GM12878 (cell line): ENCODE results near the gene INTS14. TPM values are rescaled to one million over a fixed set of nuclear protein-coding genes. Genes with fewer than 3 reads are reported as not detected.

Experiments
- ATAC-seq: fragments of 200-7000 bp; cut with Tn5 transposase; 3 replicates; pipeline ENCODE4 v1.9.1; 2020; ENCODE audit warnings: mild to moderate bottlenecking, moderate library complexity
- BruUV-seq: library from RNA; stranded (reverse); fragments of 400-500 nt; replicated peaks from 2 replicates; lab custom pipeline; 2021; lab: Mats Ljungman, UMichigan
- CTCF ChIA-PET: fragments of 300-600 bp; sonication (Branson Sonifier 250); formaldehyde crosslinking; extraction: SDS; loops from one replicate; lab custom pipeline; 2021; ENCODE audit warnings: inconsistent platforms; lab: Yijun Ruan, JAX
- POLR2A ChIA-PET: fragments of 350-600 bp; formaldehyde crosslinking; extraction: SDS; loops from one replicate; lab custom pipeline; 2021; ENCODE audit warnings: inconsistent platforms; lab: Charles Lee
- RAD21 ChIA-PET: fragments of 300-600 bp; sonication (Branson Sonifier 250); formaldehyde crosslinking; loops from one replicate; lab custom pipeline; 2023; ENCODE audit warnings: antibody characterized with exemption; ENCODE audit not compliant: unreplicated experiment; lab: Charles Lee
- SMC1A ChIA-PET: fragments of 300-600 bp; sonication (Branson Sonifier 250); formaldehyde crosslinking; loops from one replicate; lab custom pipeline; 2023; ENCODE audit not compliant: unreplicated experiment, uncharacterized antibody; lab: Charles Lee
- DNase-seq: peaks from one replicate; pipeline ENCODE4 v3.0.0-alpha.2; 2011; ENCODE audit warnings: low read depth, low spot score
- FAIRE-seq: peaks from 3 replicates; lab custom pipeline; 2011; peaks lifted over from hg19 to GRCh38; lab: Jason Lieb, UNC
- H2AFZ ChIP-seq: 2 replicates; pipeline ENCODE4 v1.6.0; 2011; ENCODE audit warnings: low read depth, low read length, control low read depth; ENCODE audit not compliant: control insufficient read depth
- H3K27ac ChIP-seq: 2 replicates; pipeline ENCODE4 v1.5.1; 2011; ENCODE audit warnings: control low read depth; ENCODE audit not compliant: control insufficient read depth, insufficient read depth
- H3K27me3 ChIP-seq, 2 experiments: replicated peaks in 1 of 2; 2 replicates each; pipeline versions ENCODE4 v1.6.0 to v1.6.1; 2011; ENCODE audit warnings: low read length in 1 of 2; ENCODE audit not compliant: control insufficient read depth in 2 of 2, insufficient read depth in 2 of 2
- H3K36me3 ChIP-seq, 2 experiments: 2 replicates each; pipeline ENCODE4 v1.5.1; 2011; ENCODE audit warnings: low read length in 1 of 2; ENCODE audit not compliant: control insufficient read depth in 2 of 2, insufficient read depth in 2 of 2
- H3K4me1 ChIP-seq: 2 replicates; pipeline ENCODE4 v1.6.1; 2011; ENCODE audit warnings: mild to moderate bottlenecking, low read length, moderate library complexity, mixed read lengths; ENCODE audit not compliant: control insufficient read depth, insufficient read depth
- H3K4me2 ChIP-seq: 2 replicates; pipeline ENCODE4 v1.6.0; 2011; ENCODE audit warnings: control low read depth; ENCODE audit not compliant: control insufficient read depth, insufficient read depth
- H3K4me3 ChIP-seq: fragments of 200-600 bp; sonication (generic); 2 replicates; pipeline ENCODE4 v1.5.1; 2016
- H3K79me2 ChIP-seq: 2 replicates; pipeline ENCODE4 v1.6.0; 2011; ENCODE audit warnings: low read length; ENCODE audit not compliant: control insufficient read depth, insufficient read depth
- H3K9ac ChIP-seq: 2 replicates; pipeline ENCODE4 v1.8.0; 2011; ENCODE audit warnings: low read length, control low read depth, mixed read lengths; ENCODE audit not compliant: control insufficient read depth, insufficient read depth
- H3K9me3 ChIP-seq: replicated peaks from 3 replicates; pipeline ENCODE4 v1.5.1; 2011; ENCODE audit warnings: mild to moderate bottlenecking, low read length; ENCODE audit not compliant: control insufficient read depth, insufficient read depth
- H4K20me1 ChIP-seq: 2 replicates; pipeline ENCODE4 v1.6.0; 2011; ENCODE audit not compliant: control insufficient read depth, insufficient read depth
- E4F1 ChIP-seq: fragments of 450-650 bp; IDR thresholded peaks from 2 replicates; pipeline ENCODE4 v1.6.1; 2018; ENCODE audit warnings: borderline replicate concordance, mild to moderate bottlenecking; ENCODE audit not compliant: partially characterized antibody
- IKZF1 ChIP-seq: fragments of 450-650 bp; conservative IDR thresholded peaks from 2 replicates; pipeline ENCODE4 v1.6.1; 2017; ENCODE audit warnings: antibody characterized with exemption, mild to moderate bottlenecking
- IRF4 ChIP-seq: IDR thresholded peaks from 2 replicates; pipeline ENCODE4 v1.6.1; 2011; ENCODE audit warnings: low read depth, low read length
- MAX ChIP-seq: IDR thresholded peaks from 2 replicates; pipeline ENCODE4 v1.6.1; 2012; ENCODE audit warnings: low read depth, low read length, improper control_type of control experiment
- MXI1 ChIP-seq: fragments of 150-350 bp; IDR thresholded peaks from 2 replicates; pipeline ENCODE4 v1.6.1; 2011; ENCODE audit warnings: low read depth, mild to moderate bottlenecking, inconsistent platforms, low read length, improper control_type of control experiment
- PAX5 ChIP-seq: IDR thresholded peaks from 2 replicates; pipeline ENCODE4 v1.6.1; 2011; ENCODE audit warnings: low read depth, low read length, borderline replicate concordance
- RAD51 ChIP-seq: fragments of 450-650 bp; IDR thresholded peaks from 2 replicates; pipeline ENCODE4 v1.6.1; 2016; ENCODE audit warnings: moderate library complexity, mild to moderate bottlenecking, inconsistent platforms
- TCF3 ChIP-seq: IDR thresholded peaks from 2 replicates; pipeline ENCODE4 v1.6.1; 2012; ENCODE audit warnings: low read depth, mild to moderate bottlenecking, low read length, borderline replicate concordance; ENCODE audit not compliant: insufficient read depth
- TCF7 ChIP-seq: IDR thresholded peaks from 2 replicates; pipeline ENCODE4 v1.6.1; 2014; ENCODE audit warnings: antibody characterized with exemption, borderline replicate concordance
- ZNF217 ChIP-seq: fragments of 450-650 bp; IDR thresholded peaks from 2 replicates; pipeline ENCODE4 v1.6.1; 2017; ENCODE audit warnings: antibody characterized with exemption, mild to moderate bottlenecking
- ZNF622 ChIP-seq: fragments of 450-650 bp; IDR thresholded peaks from 2 replicates; pipeline ENCODE4 v1.6.1; 2017; ENCODE audit warnings: mild to moderate bottlenecking, inconsistent platforms
- WGBS: methylation state at CpG from one replicate; pipeline ENCODE4 v1.1.6; 2016; ENCODE audit warnings: low lambda C conversion rate; ENCODE audit not compliant: insufficient replicate concordance, insufficient coverage; ENCODE audit errors: missing lambda C conversion rate; 5-methylcytosine and 5-hydroxymethylcytosine counted together
- in situ Hi-C: fragments of 300-500 bp; cut with MboI; formaldehyde crosslinking; loops from 9 replicates; pipeline ENCODE4 v1.14.3; 2018; ENCODE audit warnings: mixed read lengths
- intact Hi-C: fragments of 100-400 bp; cut with micrococcal nuclease; formaldehyde crosslinking; loops from one replicate; pipeline ENCODE4 v1.14.2; 2022; ENCODE audit not compliant: unreplicated experiment
- polyA plus RNA-seq, 11 experiments: library from polyadenylated mRNA; depleted of rRNA in 4 of 11; unstranded in 6 of 11; stranded (reverse) in 5 of 11; fragments of >200 nt; fragmentation: Nextera tagmentation in 4 of 11; fragmentation: Illumina TruSeq in 1 of 11; extraction: Ambion mirVana in 4 of 11; extraction: Trizol in 1 of 11; gene quantifications; 1 replicate in 1 of 11; 2 replicates in 10 of 11; pipeline versions ENCODE4 v1.2.1 to v1.2.3, GENCODE V29; 2011 to 2016; ENCODE audit warnings: inconsistent platforms in 2 of 11, missing spikeins in 2 of 11, low read depth in 1 of 11
- total RNA-seq, 4 experiments: library from RNA; depleted of rRNA in 3 of 4; stranded (reverse); fragments of >200 nt in 3 of 4; fragmentation: Illumina TruSeq in 1 of 4; extraction: Trizol in 1 of 4; gene quantifications; 2 replicates each; pipeline versions ENCODE4 v1.2.1 to v1.2.3, GENCODE V29; 2013 to 2021

INTS14 gene
- total and polyA plus RNA-seq, 10 of the 15 experiments (the other 5 are each of a cell fraction or from before 2014, with no cell fraction given) = 36.8 to 76.9 (median 47.7) TPM

DNA sequence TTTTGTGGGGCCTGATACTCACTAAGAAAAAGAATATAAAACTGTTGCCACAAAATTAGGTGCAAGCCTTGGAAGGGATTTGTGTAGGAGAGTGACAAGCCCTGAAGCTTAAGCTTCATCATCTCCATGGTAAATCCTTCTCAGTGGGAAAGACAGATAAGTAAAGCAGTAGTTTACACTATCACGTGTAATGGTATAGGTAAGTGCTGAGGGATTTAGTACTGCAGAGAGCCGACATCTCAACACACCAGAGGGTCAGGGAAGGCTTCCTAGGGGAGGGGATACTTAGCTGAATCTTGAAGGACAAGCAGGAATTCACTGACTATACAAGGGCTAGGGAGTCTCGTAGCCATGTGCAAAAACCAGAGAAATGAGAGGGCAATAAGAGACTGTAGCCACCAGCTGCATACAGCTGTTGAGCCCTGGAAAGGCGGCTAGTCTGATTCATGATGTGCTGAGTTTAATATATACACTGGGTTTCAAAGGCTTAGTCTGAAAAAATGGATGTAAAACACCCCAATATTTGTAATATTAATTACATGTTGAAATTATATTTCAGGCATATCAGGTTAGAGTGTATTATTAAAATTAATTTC lies 21.9 kb upstream of the INTS14 start:
- H3K9me3 ChIP-seq = no peaks in the 10 kb centered on the region
- in situ Hi-C loops (loop anchor here (5.0 kb wide), 1 partner anchor 224 kb away; no protein-coding TSS in a partner anchor), intact Hi-C loops (loop anchor here (10.0 kb wide), 1 partner anchor 452 kb away; no protein-coding TSS in a partner anchor)
- peak overlapping the region; percentile 5; the same call in 1 of the 2 replicates for H3K4me2 ChIP-seq
- SMC1A ChIA-PET = interaction anchor here (1.0 to 2.4 kb wide), 3 partner anchors 15 to 283 kb away, joined by 3 to 8 read pairs (median 3); no protein-coding TSS in a partner anchor
- peaks cover 16% of the 10 kb centered on the region for H3K4me1 ChIP-seq
- no peak overlapping the region for H2AFZ ChIP-seq
- H3K9ac ChIP-seq = no peak overlapping the region
- H3K36me3 ChIP-seq = no peaks in the 10 kb centered on the region
- RAD21 ChIA-PET = no interaction called here
- FAIRE-seq (no peak), DNase-seq (no peak), ATAC-seq (no peak)
- no peak overlapping the region for H3K27ac ChIP-seq
- no peaks in the 10 kb centered on the region for H3K27me3 ChIP-seq
- BruUV-seq = no TSS peak
- no peaks in the 10 kb centered on the region for H3K79me2 ChIP-seq
- WGBS = 57% methylated on average over 4 of the region's 4 CpGs
- CTCF ChIA-PET = interaction anchor here (0.7 to 15.8 kb wide), 3 partner anchors 203 to 843 kb away, joined by 3 to 192 read pairs (median 4); no protein-coding TSS in a partner anchor
- H4K20me1 ChIP-seq = no peaks in the 10 kb centered on the region
- 0 out of 2 replicates have a peak, but pooled peaks have one; percentile 41 for TF ChIP-seq TCF3
- TF ChIP-seq TCF7 = no peak
- no peak overlapping the region for H3K4me3 ChIP-seq
- POLR2A ChIA-PET = no interaction called here

GRCh38 chr15:65631503-65631902 lies 20.6 kb upstream of the INTS14 start:
- ChIA-PET RAD21 (interaction anchor here (0.9 to 1.7 kb wide), 7 partner anchors 19 to 272 kb away, joined by 3 to 6 read pairs (median 3); partner anchors contain the start of gene INTS14), POLR2A (interaction anchor here (0.6 to 1.1 kb wide), 3 partner anchors 27 to 744 kb away, joined by 3 to 8 read pairs (median 4); no protein-coding TSS in a partner anchor), SMC1A (interaction anchor here (0.8 to 2.4 kb wide), 11 partner anchors 8 to 285 kb away, joined by 3 to 11 read pairs (median 4); partner anchors contain the start of gene RAB11A), CTCF (interaction anchor here (1.0 to 15.8 kb wide), 4 partner anchors 9 to 226 kb away, joined by 3 to 192 read pairs (median 8); partner anchors contain the start of gene INTS14)
- DNase-seq (peak; percentile 53), FAIRE-seq (peak; percentile 52), ATAC-seq (peak; percentile 83)
- Histone ChIP-seq H3K36me3 (no peaks in the 10 kb centered on the region), H3K4me1 (peaks cover 16% of the 10 kb centered on the region), H3K79me2 (no peaks in the 10 kb centered on the region), H2AFZ (no peak overlapping the region), H3K9ac (no peak overlapping the region), H3K9me3 (no peaks in the 10 kb centered on the region), H3K4me3 (0 out of 2 replicates have a peak overlapping the region, but pooled peaks have one; percentile 9), H3K4me2 (peak overlapping the region; percentile 55), H3K27me3 (no peaks in the 10 kb centered on the region), H3K27ac (no peak overlapping the region), H4K20me1 (no peaks in the 10 kb centered on the region)
- intact Hi-C loops (loop anchor here (10.0 kb wide), 1 partner anchor 453 kb away; no protein-coding TSS in a partner anchor), in situ Hi-C loops (loop anchor here (5.0 kb wide), 1 partner anchor 226 kb away; no protein-coding TSS in a partner anchor)
- BruUV-seq = no TSS peak
- WGBS = 0% methylated on average over 6 of the region's 6 CpGs
- TF ChIP-seq IRF4 (0 out of 2 replicates have a peak, but pooled peaks have one; percentile 70), MAX (no peak), ZNF217 (peak; percentile 71; the same call in 1 of the 2 replicates), ZNF622 (no peak), MXI1 (no peak), IKZF1 (peak; percentile 77), E4F1 (no peak), RAD51 (no peak), PAX5 (peak; percentile 72)
